Activated naive CD4-positive, alpha-beta T cell treated with Interleukin-2 at 50 U/mL for 16 hours (primary cell): Measurements from ENCODE around the gene KRTAP26-1.

Source experiments
- DNase-seq: peaks from one replicate; pipeline ENCODE4 v3.0.0-alpha.2; 2020

The KRTAP26-1 gene

GRCh38 chr21:30269803-30270530, 50.1 kb downstream of the KRTAP26-1 start:
- DNase-seq = no peak
